ENCODE measurements around the gene RPL12.

Gene RPL12

GRCh38 chr9:127445851-127446712 lies 5.1 kb downstream of the RPL12 start:
- peaks cover 71 to 81% (median 81%) of the 10 kb centered on the region in 3 donors for H3K36me3 ChIP-seq

GRCh38 chr9:127444921-127445850 lies 6.0 kb downstream of the RPL12 start:
- Histone ChIP-seq H3K4me3 (no peak overlapping the region), H3K27ac (no peak overlapping the region), H3K4me1 (peaks cover 0 to 19% (median 16%) of the 10 kb centered on the region in 4 donors), H3K9me3 (no peaks in the 10 kb centered on the region), H3K36me3 (peaks cover 78 to 90% (median 90%) of the 10 kb centered on the region in 3 donors), H3K27me3 (no peaks in the 10 kb centered on the region)
- no peak for TF ChIP-seq CTCF (IDR thresholded peaks at IDR 0.05)
- DNase-seq = no peak
- intact Hi-C loops (cut with DNase I; ENCODE audit: low total_unique reads) = no loop called here

More at GRCh38 chr9:127445851-127446712, 5.1 kb downstream of the RPL12 start:
- intact Hi-C loops (cut with DNase I; ENCODE audit: low total_unique reads) = no loop called here
- H3K27ac ChIP-seq = no peak overlapping the region
- no peaks in the 10 kb centered on the region for H3K27me3 ChIP-seq
- H3K9me3 ChIP-seq = no peaks in the 10 kb centered on the region
- no peak for TF ChIP-seq CTCF (IDR thresholded peaks at IDR 0.05)
- H3K4me1 ChIP-seq = peaks cover 0 to 23% (median 20%) of the 10 kb centered on the region in 4 donors
- H3K4me3 ChIP-seq = no peak overlapping the region
- DNase-seq = no peak

- no peak overlapping the region for H3K4me3 ChIP-seq
- DNase-seq = no peak
- peaks cover 0 to 11% (median 8%) of the 10 kb centered on the region in 4 donors for H3K4me1 ChIP-seq
- H3K27me3 ChIP-seq = no peaks in the 10 kb centered on the region
- intact Hi-C loops (cut with DNase I; ENCODE audit: low total_unique reads) = no loop called here
- no peaks in the 10 kb centered on the region for H3K9me3 ChIP-seq
- H3K36me3 ChIP-seq = peaks cover 82 to 97% (median 96%) of the 10 kb centered on the region in 3 donors
- no peak overlapping the region for H3K27ac ChIP-seq
- no peak for TF ChIP-seq CTCF (IDR thresholded peaks at IDR 0.05)
These were observed 6.8 kb downstream of the RPL12 start for GRCh38 chr9:127444283-127444920.

GRCh38 chr9:127438394-127438793 lies 12.8 kb downstream of the RPL12 start:
- Histone ChIP-seq H3K27me3 (no peaks in the 10 kb centered on the region), H3K27ac (no peak overlapping the region), H3K36me3 (peaks cover 75 to 100% (median 100%) of the 10 kb centered on the region in 3 donors), H3K9me3 (no peaks in the 10 kb centered on the region), H3K4me1 (no peaks in the 10 kb centered on the region), H3K4me3 (no peak overlapping the region)
- TF ChIP-seq CTCF (IDR thresholded peaks at IDR 0.05) = no peak
- no peak for DNase-seq
- intact Hi-C loops (cut with DNase I; ENCODE audit: low total_unique reads) = no loop called here

GRCh38 chr9:127437497-127438264 lies 13.5 kb downstream of the RPL12 start:
- Histone ChIP-seq H3K9me3 (no peaks in the 10 kb centered on the region), H3K4me3 (no peak overlapping the region), H3K27me3 (no peaks in the 10 kb centered on the region), H3K4me1 (no peaks in the 10 kb centered on the region), H3K27ac (no peak overlapping the region), H3K36me3 (peaks cover 68 to 100% (median 97%) of the 10 kb centered on the region in 3 donors)
- no peak for TF ChIP-seq CTCF (IDR thresholded peaks at IDR 0.05)
- intact Hi-C loops (cut with DNase I; ENCODE audit: low total_unique reads) = no loop called here
- DNase-seq = no peak
